Measurements from ENCODE around the gene ACVR1C. TPM values are rescaled to one million over a fixed set of nuclear protein-coding genes. Genes with fewer than 3 reads are reported as not detected.

The ACVR1C gene
- total and polyA plus RNA-seq, 2 donors (not counting 1 experiment from before 2014, with no cell fraction given) = 0.24 to 0.52 TPM

DNA sequence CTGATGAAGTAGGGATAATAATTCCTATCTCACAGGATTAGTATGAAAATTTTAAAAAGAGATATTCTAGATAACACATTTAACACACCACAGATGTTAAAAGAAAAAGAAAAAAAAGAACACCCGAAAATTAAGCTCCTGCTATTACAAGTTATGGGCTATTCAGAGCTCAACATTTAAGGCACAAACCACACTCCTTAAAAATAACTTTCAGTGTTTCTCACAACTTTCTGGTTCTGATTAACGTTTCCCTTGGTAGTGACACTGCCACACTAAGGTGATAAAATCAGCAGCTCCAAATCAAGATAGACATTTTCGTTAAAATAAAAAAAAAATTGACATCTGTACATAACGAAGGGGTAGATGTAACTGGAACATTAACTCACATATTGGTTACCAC is 26.9 kb downstream of the ACVR1C start:
- no peaks in the 10 kb centered on the region for H4K20me1 ChIP-seq (ENCODE audit: control insufficient read depth, insufficient read depth, low read length, poor library complexity, severe bottlenecking)
- H3K36me3 ChIP-seq (replicated peaks in 1 of 2; ENCODE audit: control extremely low read depth in 1 of 2, control insufficient read depth in 1 of 2, extremely low read depth in 1 of 2, insufficient read depth in 2 of 2, low read length in 1 of 2) = no peaks in the 10 kb centered on the region
- H3K9ac ChIP-seq (ENCODE audit: low read length) = no peak overlapping the region
- peaks cover 2% of the 10 kb centered on the region for H3K4me1 Mint-ChIP-seq
- no peak for TF ChIP-seq CTCF (IDR thresholded peaks at IDR 0.05)
- TF ChIP-seq EZH2 (IDR thresholded peaks at IDR 0.05; ENCODE audit: borderline replicate concordance, insufficient read depth, low read depth, low read length, poor library complexity, severe bottlenecking) = no peak
- CTCF ChIA-PET = interaction anchor here (1.4 to 5.0 kb wide), 3 partner anchors 8 to 298 kb away, joined by 3 to 42 read pairs (median 12); no protein-coding TSS in a partner anchor
- intact Hi-C loops (cut with micrococcal nuclease) = no loop called here
- DNase-seq (no peak), ATAC-seq (ENCODE audit: low read depth) (no peak)
- no peak overlapping the region for H3K27ac ChIP-seq (ENCODE audit: low read length in 2 of 2)
- peaks cover 0 to 4% of the 10 kb centered on the region in 2 donors for H3K4me1 ChIP-seq (ENCODE audit: control insufficient read depth in 2 of 2, insufficient read depth in 2 of 2, low read length in 2 of 2)
- no peak overlapping the region for H3K4me3 ChIP-seq (ENCODE audit: control extremely low read depth in 1 of 5, extremely low read depth in 1 of 5, insufficient read depth in 1 of 5, low read depth in 2 of 5, low read length in 4 of 5)
- WGBS (ENCODE audit: insufficient coverage) = no CpG with 5 or more reads among the region's 4 CpGs
- H3K9me3 ChIP-seq (ENCODE audit: control extremely low read depth in 1 of 3, control insufficient read depth in 2 of 3, insufficient read depth in 1 of 3, low read length in 2 of 3) = no peaks in the 10 kb centered on the region
- H3K27me3 ChIP-seq (replicated peaks in 1 of 4; ENCODE audit: control extremely low read depth in 1 of 4, control insufficient read depth in 3 of 4, insufficient read depth in 4 of 4, low read length in 3 of 4) = peaks cover 0 to 6% (median 2%) of the 10 kb centered on the region in 4 experiments
- no peak overlapping the region for H2AFZ ChIP-seq (ENCODE audit: insufficient read depth, low read depth, low read length, poor library complexity, severe bottlenecking)
- no peak overlapping the region for H3K27ac Mint-ChIP-seq
- H3K4me2 ChIP-seq (replicated peaks; ENCODE audit: low read depth, low read length, poor library complexity, severe bottlenecking) = no peak overlapping the region
- no peaks in the 10 kb centered on the region for H3K79me2 ChIP-seq (ENCODE audit: control insufficient read depth, insufficient read depth, low read length)
- H3K4me3 Mint-ChIP-seq = no peak overlapping the region
- no peaks in the 10 kb centered on the region for H3K9me3 Mint-ChIP-seq (ENCODE audit: insufficient read depth)
- peaks cover 18% of the 10 kb centered on the region for H3K27me3 Mint-ChIP-seq
- POLR2A ChIA-PET = no interaction called here

- no peak overlapping the region for H3K27ac ChIP-seq (ENCODE audit: low read length in 2 of 2)
- peaks cover 0 to 4% of the 10 kb centered on the region in 2 donors for H3K4me1 ChIP-seq (ENCODE audit: control insufficient read depth in 2 of 2, insufficient read depth in 2 of 2, low read length in 2 of 2)
- H4K20me1 ChIP-seq (ENCODE audit: control insufficient read depth, insufficient read depth, low read length, poor library complexity, severe bottlenecking) = no peaks in the 10 kb centered on the region
- TF ChIP-seq EZH2 (IDR thresholded peaks at IDR 0.05; ENCODE audit: borderline replicate concordance, insufficient read depth, low read depth, low read length, poor library complexity, severe bottlenecking) (no peak), CTCF (IDR thresholded peaks at IDR 0.05) (peak; percentile 75)
- Mint-ChIP-seq H3K9me3 (ENCODE audit: insufficient read depth) (no peaks in the 10 kb centered on the region), H3K4me1 (peaks cover 7% of the 10 kb centered on the region), H3K27ac (no peak overlapping the region), H3K4me3 (peak overlapping the region; percentile 66), H3K27me3 (peaks cover 16% of the 10 kb centered on the region)
- H3K9ac ChIP-seq (ENCODE audit: low read length) = peak overlapping the region; percentile 37
- 31% methylated on average over 44 of the region's 45 CpGs for WGBS (ENCODE audit: insufficient coverage)
- ATAC-seq (ENCODE audit: low read depth) = peak; percentile 84
- H2AFZ ChIP-seq (ENCODE audit: insufficient read depth, low read depth, low read length, poor library complexity, severe bottlenecking) = peak overlapping the region; percentile 62
- H3K4me2 ChIP-seq (replicated peaks; ENCODE audit: low read depth, low read length, poor library complexity, severe bottlenecking) = peak overlapping the region; percentile 69
- H3K27me3 ChIP-seq (replicated peaks in 1 of 4; ENCODE audit: control extremely low read depth in 1 of 4, control insufficient read depth in 3 of 4, insufficient read depth in 4 of 4, low read length in 3 of 4) = peaks cover 0 to 8% (median 2%) of the 10 kb centered on the region in 4 experiments
- no peaks in the 10 kb centered on the region for H3K9me3 ChIP-seq (ENCODE audit: control extremely low read depth in 1 of 3, control insufficient read depth in 2 of 3, insufficient read depth in 1 of 3, low read length in 2 of 3)
- CTCF ChIA-PET = interaction anchor here (0.6 to 6.9 kb wide), 19 partner anchors 9 to 1072 kb away, joined by 3 to 197 read pairs (median 5); partner anchors contain the start of gene ERMN
- H3K79me2 ChIP-seq (ENCODE audit: control insufficient read depth, insufficient read depth, low read length) = no peaks in the 10 kb centered on the region
- H3K36me3 ChIP-seq (replicated peaks in 1 of 2; ENCODE audit: control extremely low read depth in 1 of 2, control insufficient read depth in 1 of 2, extremely low read depth in 1 of 2, insufficient read depth in 2 of 2, low read length in 1 of 2) = no peaks in the 10 kb centered on the region
- peak overlapping the region in 3 of 5 experiments; percentile 6 to 42 (median 27) for H3K4me3 ChIP-seq (ENCODE audit: control extremely low read depth in 1 of 5, extremely low read depth in 1 of 5, insufficient read depth in 1 of 5, low read depth in 2 of 5, low read length in 4 of 5)
- peak; percentile 67 for DNase-seq
- POLR2A ChIA-PET = interaction anchor here (0.6 to 1.5 kb wide), 3 partner anchors 21 to 158 kb away, joined by 3 to 7 read pairs (median 6); no protein-coding TSS in a partner anchor
- intact Hi-C loops (cut with micrococcal nuclease) = loop anchor here (1.0 kb wide), 4 partner anchors 100 to 295 kb away; no protein-coding TSS in a partner anchor
Observed at GRCh38 chr2:157596992-157597681, 31.5 kb downstream of the ACVR1C start.
